ENCODE measurements around the gene MRPL53.

Gene MRPL53

GRCh38 chr2:74426181-74426758 is 46.2 kb downstream of the MRPL53 start:
- DNase-seq (ENCODE audit: low read depth in 2 of 2), result no peak
- H3K4me3 ChIP-seq (replicated peaks in 1 of 2; ENCODE audit: low read depth in 2 of 2, low read length in 2 of 2), result no peak overlapping the region
- no peak for TF ChIP-seq CTCF (IDR thresholded peaks at IDR 0.05; ENCODE audit: low read depth, low read length)

- no peak overlapping the region for H3K4me3 ChIP-seq (replicated peaks in 1 of 2; ENCODE audit: low read depth in 2 of 2, low read length in 2 of 2)
- TF ChIP-seq CTCF (IDR thresholded peaks at IDR 0.05; ENCODE audit: low read depth, low read length), result no peak
- DNase-seq (ENCODE audit: low read depth in 2 of 2), result no peak
Measured at GRCh38 chr2:74425523-74425922, 47.0 kb downstream of the MRPL53 start.

- H3K4me3 ChIP-seq (replicated peaks in 1 of 2; ENCODE audit: low read depth in 2 of 2, low read length in 2 of 2), result no peak overlapping the region
- TF ChIP-seq CTCF (IDR thresholded peaks at IDR 0.05; ENCODE audit: low read depth, low read length), result no peak
- DNase-seq (ENCODE audit: low read depth in 2 of 2), result no peak
Measured at GRCh38 chr2:74424995-74425406, 47.5 kb downstream of the MRPL53 start.

GRCh38 chr2:74424139-74424992 is 48.1 kb downstream of the MRPL53 start:
- TF ChIP-seq CTCF (IDR thresholded peaks at IDR 0.05; ENCODE audit: low read depth, low read length), result no peak
- no peak overlapping the region for H3K4me3 ChIP-seq (replicated peaks in 1 of 2; ENCODE audit: low read depth in 2 of 2, low read length in 2 of 2)
- no peak for DNase-seq (ENCODE audit: low read depth in 2 of 2)

GRCh38 chr2:74423231-74424095 is 49.0 kb downstream of the MRPL53 start:
- no peak for TF ChIP-seq CTCF (IDR thresholded peaks at IDR 0.05; ENCODE audit: low read depth, low read length)
- no peak overlapping the region for H3K4me3 ChIP-seq (replicated peaks in 1 of 2; ENCODE audit: low read depth in 2 of 2, low read length in 2 of 2)
- DNase-seq (ENCODE audit: low read depth in 2 of 2), result no peak
